ENCODE results near the gene DGKQ. TPM values are rescaled to one million over a fixed set of nuclear protein-coding genes. Genes with fewer than 3 reads are reported as not detected.

DGKQ gene
- total RNA-seq, 4 donors from 2014 or later, result 51.8 to 147 (median 86.0) TPM

- Histone ChIP-seq H3K4me1 (peaks cover 8 to 54% (median 31%) of the 10 kb centered on the region in 4 donors), H3K9me3 (no peaks in the 10 kb centered on the region), H3K27ac (no peak overlapping the region), H3K27me3 (no peaks in the 10 kb centered on the region), H3K4me3 (no peak overlapping the region), H3K36me3 (peaks cover 0 to 8% (median 0%) of the 10 kb centered on the region in 4 donors)
- in situ Hi-C loops (cut with MboI; ENCODE audit: low pct_ligation_motif_present in 1 of 4, low pct_unique_long_range_greater_than_20kb in 1 of 4, low sequenced_read_pairs in 3 of 4) (no loop called here), intact Hi-C loops (cut with DNase I; ENCODE audit: low total_unique reads) (no loop called here)
- DNase-seq, result no peak
- no peak for TF ChIP-seq EP300 (IDR thresholded peaks at IDR 0.05; ENCODE audit: low read depth)
- no peak for TF ChIP-seq POLR2AphosphoS5 (IDR thresholded peaks at IDR 0.05)
- no peak for TF ChIP-seq POLR2A (IDR thresholded peaks at IDR 0.05)
- TF ChIP-seq CTCF (IDR thresholded peaks at IDR 0.05), result no peak
- WGBS, 2 donors (ENCODE audit: low coverage in 1 of 2), result 72% methylated on average over 51 of the region's 76 CpGs; no CpG with 5 or more reads in 1 of the 2 donors
These were observed 6.0 kb downstream of the DGKQ start for GRCh38 chr4:967113-968104.

GRCh38 chr4:966266-967112 lies 6.9 kb downstream of the DGKQ start:
- H3K27ac ChIP-seq, result no peak overlapping the region
- peaks cover 0 to 50% (median 29%) of the 10 kb centered on the region in 4 donors for H3K4me1 ChIP-seq
- WGBS, 2 donors (ENCODE audit: low coverage in 1 of 2), result 83% methylated on average over 32 of the region's 48 CpGs; no CpG with 5 or more reads in 1 of the 2 donors
- H3K36me3 ChIP-seq, result peaks cover 0 to 8% (median 0%) of the 10 kb centered on the region in 4 donors
- no peaks in the 10 kb centered on the region for H3K9me3 ChIP-seq
- TF ChIP-seq EP300 (IDR thresholded peaks at IDR 0.05; ENCODE audit: low read depth) (no peak), POLR2A (IDR thresholded peaks at IDR 0.05) (no peak), POLR2AphosphoS5 (IDR thresholded peaks at IDR 0.05) (no peak), CTCF (IDR thresholded peaks at IDR 0.05) (no peak)
- in situ Hi-C loops (cut with MboI; ENCODE audit: low pct_ligation_motif_present in 1 of 4, low pct_unique_long_range_greater_than_20kb in 1 of 4, low sequenced_read_pairs in 3 of 4), result no loop called here
- no peak overlapping the region for H3K4me3 ChIP-seq
- intact Hi-C loops (cut with DNase I; ENCODE audit: low total_unique reads), result no loop called here
- DNase-seq, result no peak
- no peaks in the 10 kb centered on the region for H3K27me3 ChIP-seq

GRCh38 chr4:965766-966134 lies 7.6 kb downstream of the DGKQ start:
- intact Hi-C loops (cut with DNase I; ENCODE audit: low total_unique reads) (no loop called here), in situ Hi-C loops (cut with MboI; ENCODE audit: low pct_ligation_motif_present in 1 of 4, low pct_unique_long_range_greater_than_20kb in 1 of 4, low sequenced_read_pairs in 3 of 4) (no loop called here)
- no peaks in the 10 kb centered on the region for H3K9me3 ChIP-seq
- TF ChIP-seq POLR2A (IDR thresholded peaks at IDR 0.05), result no peak
- TF ChIP-seq EP300 (IDR thresholded peaks at IDR 0.05; ENCODE audit: low read depth), result no peak
- no peak for TF ChIP-seq CTCF (IDR thresholded peaks at IDR 0.05)
- no peak for TF ChIP-seq POLR2AphosphoS5 (IDR thresholded peaks at IDR 0.05)
- no peaks in the 10 kb centered on the region for H3K27me3 ChIP-seq
- H3K36me3 ChIP-seq, result peaks cover 0 to 8% (median 0%) of the 10 kb centered on the region in 4 donors
- H3K4me3 ChIP-seq, result no peak overlapping the region
- DNase-seq, result no peak
- H3K27ac ChIP-seq, result no peak overlapping the region
- WGBS, 2 donors (ENCODE audit: low coverage in 1 of 2), result 90% methylated on average over 21 of the region's 21 CpGs; no CpG with 5 or more reads in 1 of the 2 donors
- H3K4me1 ChIP-seq, result peaks cover 0 to 50% (median 22%) of the 10 kb centered on the region in 4 donors

All from transverse colon (tissue), 4 donors.